Measurements from ENCODE around the gene DIS3L2. TPM values are rescaled to one million over a fixed set of nuclear protein-coding genes. Genes with fewer than 3 reads are reported as not detected.

Gene DIS3L2
- total and polyA plus RNA-seq, 10 donors, result 9.1 to 59.8 (median 35.4) TPM

GRCh38 chr2:232210306-232210705 lies 248.8 kb downstream of the DIS3L2 start:
- TF ChIP-seq POLR2A (IDR thresholded peaks at IDR 0.05) (no peak), POLR2AphosphoS5 (IDR thresholded peaks at IDR 0.05) (no peak), CTCF (IDR thresholded peaks at IDR 0.05 in 8 of 11, conservative IDR thresholded peaks at IDR 0.05 in 3 of 11) (no peak)
- Histone ChIP-seq H3K4me3 (no peak overlapping the region), H3K27me3 (replicated peaks in 1 of 7) (no peaks in the 10 kb centered on the region), H3K27ac (no peak overlapping the region), H3K9me3 (no peaks in the 10 kb centered on the region), H3K4me1 (peaks cover 0 to 9% (median 2%) of the 10 kb centered on the region in 6 donors), H3K36me3 (peaks cover 0 to 27% (median 7%) of the 10 kb centered on the region in 6 donors)
- 97 to 100% (median 98%) methylated on average over 6 of the region's 6 CpGs for WGBS, 5 donors
- intact Hi-C loops (cut with DNase I; ENCODE audit: low total_unique reads), result no loop called here
- DNase-seq, result no peak

- Histone ChIP-seq H3K36me3 (peaks cover 0 to 36% (median 7%) of the 10 kb centered on the region in 6 donors), H3K27me3 (replicated peaks in 1 of 7) (no peaks in the 10 kb centered on the region), H3K4me1 (peaks cover 0 to 9% (median 0%) of the 10 kb centered on the region in 6 donors), H3K4me3 (no peak overlapping the region), H3K9me3 (no peaks in the 10 kb centered on the region), H3K27ac (no peak overlapping the region)
- TF ChIP-seq CTCF (IDR thresholded peaks at IDR 0.05 in 8 of 11, conservative IDR thresholded peaks at IDR 0.05 in 3 of 11), result no peak
- no peak for TF ChIP-seq POLR2A (IDR thresholded peaks at IDR 0.05)
- TF ChIP-seq POLR2AphosphoS5 (IDR thresholded peaks at IDR 0.05), result no peak
- intact Hi-C loops (cut with DNase I; ENCODE audit: low total_unique reads), result no loop called here
- 73 to 79% (median 75%) methylated on average over 8 of the region's 8 CpGs for WGBS, 5 donors
- DNase-seq, result no peak
Observed at GRCh38 chr2:232211743-232212686, 250.5 kb downstream of the DIS3L2 start.

GRCh38 chr2:232213176-232213575 lies 251.7 kb downstream of the DIS3L2 start:
- H3K27me3 ChIP-seq (replicated peaks in 1 of 7), result no peaks in the 10 kb centered on the region
- no peaks in the 10 kb centered on the region for H3K9me3 ChIP-seq
- no peak for DNase-seq
- H3K4me3 ChIP-seq, result no peak overlapping the region
- TF ChIP-seq POLR2AphosphoS5 (IDR thresholded peaks at IDR 0.05) (no peak), CTCF (IDR thresholded peaks at IDR 0.05 in 8 of 11, conservative IDR thresholded peaks at IDR 0.05 in 3 of 11) (no peak), POLR2A (IDR thresholded peaks at IDR 0.05) (no peak)
- intact Hi-C loops (cut with DNase I; ENCODE audit: low total_unique reads), result no loop called here
- peaks cover 0 to 45% (median 7%) of the 10 kb centered on the region in 6 donors for H3K36me3 ChIP-seq
- no peak overlapping the region for H3K27ac ChIP-seq
- 83 to 95% (median 92%) methylated on average over 2 of the region's 2 CpGs for WGBS, 5 donors
- peaks cover 0 to 9% (median 0%) of the 10 kb centered on the region in 6 donors for H3K4me1 ChIP-seq

GRCh38 chr2:232214053-232214452 lies 252.5 kb downstream of the DIS3L2 start:
- WGBS, 5 donors, result 95 to 99% (median 96%) methylated on average over 5 of the region's 5 CpGs
- Histone ChIP-seq H3K4me3 (no peak overlapping the region), H3K36me3 (peaks cover 0 to 45% (median 7%) of the 10 kb centered on the region in 6 donors), H3K4me1 (peaks cover 0 to 17% (median 9%) of the 10 kb centered on the region in 6 donors), H3K27me3 (replicated peaks in 1 of 7) (no peaks in the 10 kb centered on the region), H3K9me3 (no peaks in the 10 kb centered on the region), H3K27ac (no peak overlapping the region)
- intact Hi-C loops (cut with DNase I; ENCODE audit: low total_unique reads), result no loop called here
- no peak for TF ChIP-seq CTCF (IDR thresholded peaks at IDR 0.05 in 8 of 11, conservative IDR thresholded peaks at IDR 0.05 in 3 of 11)
- no peak for TF ChIP-seq POLR2A (IDR thresholded peaks at IDR 0.05)
- TF ChIP-seq POLR2AphosphoS5 (IDR thresholded peaks at IDR 0.05), result no peak
- DNase-seq, result no peak
